HAP-1 (cell line): Measurements from ENCODE around the gene GSN.

Source experiments
- DNase-seq, 2 experiments: peaks; one replicate each; pipeline ENCODE4 v3.0.0-alpha.2; 2016 to 2020; ENCODE audit warnings: low spot score in 2 of 2
- H3K27me3 ChIP-seq: fragments of 250-450 bp; sonication (Bioruptor Pico); 2 replicates; pipeline ENCODE4 v1.5.1; 2020; ENCODE audit warnings: low read depth, mild to moderate bottlenecking, moderate library complexity
- H3K36me3 ChIP-seq: fragments of 250-450 bp; sonication (Bioruptor Pico); replicated peaks from 2 replicates; pipeline ENCODE4 v1.5.1; 2020; ENCODE audit warnings: mild to moderate bottlenecking
- H3K4me1 ChIP-seq: fragments of 250-450 bp; sonication (Bioruptor Pico); 2 replicates; pipeline ENCODE4 v1.5.1; 2020; ENCODE audit warnings: mild to moderate bottlenecking
- H3K4me3 ChIP-seq: fragments of 250-450 bp; sonication (Bioruptor Pico); 2 replicates; pipeline ENCODE4 v1.5.1; 2020; ENCODE audit warnings: mild to moderate bottlenecking, moderate library complexity
- H3K9me3 ChIP-seq: fragments of 250-450 bp; sonication (Bioruptor Pico); 2 replicates; pipeline ENCODE4 v1.5.1; 2020; ENCODE audit warnings: mild to moderate bottlenecking, moderate library complexity
- in situ Hi-C: fragments of 300-500 bp; cut with MboI; formaldehyde crosslinking; loops from 3 replicates; pipeline ENCODE4 v1.14.3; 2020; ENCODE audit warnings: low sequenced_read_pairs, inconsistent platforms, mixed read lengths

The GSN gene

DNA sequence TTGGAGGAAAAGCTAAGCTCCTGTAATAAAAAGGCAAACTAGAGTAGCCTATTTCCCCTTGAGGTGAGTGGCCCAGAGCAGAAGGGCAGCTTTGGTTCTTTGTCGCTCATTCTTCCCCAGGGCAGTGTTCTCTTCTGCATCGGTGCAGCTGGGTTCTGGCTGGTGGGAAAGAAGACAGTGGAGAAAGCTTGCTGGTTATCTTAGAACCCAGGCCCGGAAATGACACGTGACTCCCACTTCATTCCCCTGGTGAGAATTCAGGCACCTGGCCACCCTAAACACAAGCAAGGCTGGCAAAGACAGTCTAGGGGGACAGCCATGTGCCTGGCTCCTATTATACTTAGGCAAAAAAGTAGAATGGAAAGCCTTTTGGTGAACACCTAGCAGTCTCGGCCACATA, 32.5 kb upstream of the GSN start:
- Histone ChIP-seq H3K4me1 (no peaks in the 10 kb centered on the region), H3K27me3 (peaks cover 33% of the 10 kb centered on the region), H3K4me3 (no peak overlapping the region), H3K9me3 (no peaks in the 10 kb centered on the region), H3K36me3 (no peaks in the 10 kb centered on the region)
- DNase-seq: no peak
- in situ Hi-C loops: no loop called here

DNA sequence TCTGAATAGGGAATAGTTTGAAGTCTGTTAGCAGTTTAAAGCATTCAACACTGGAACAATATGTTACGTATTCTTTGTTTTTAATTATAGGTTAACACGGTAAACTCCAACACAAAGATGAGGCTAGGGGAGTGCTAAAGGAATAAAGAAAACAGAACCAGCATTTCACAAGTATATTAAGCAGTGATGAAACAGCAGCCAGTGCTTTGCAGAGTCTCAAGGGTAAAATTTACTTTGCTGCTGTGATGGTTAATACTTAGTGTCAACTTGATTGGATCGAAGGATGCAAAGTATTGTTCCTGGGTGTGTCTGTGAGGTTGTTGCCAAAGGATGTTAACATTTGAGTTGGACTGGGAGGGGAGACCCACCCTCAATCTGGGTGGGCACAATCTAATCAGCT, 30.0 kb upstream of the GSN start:
- Histone ChIP-seq H3K36me3 (no peaks in the 10 kb centered on the region), H3K4me3 (no peak overlapping the region), H3K9me3 (no peaks in the 10 kb centered on the region), H3K27me3 (peaks cover 26% of the 10 kb centered on the region), H3K4me1 (peaks cover 8% of the 10 kb centered on the region)
- in situ Hi-C loops: no loop called here
- no peak for DNase-seq

DNA sequence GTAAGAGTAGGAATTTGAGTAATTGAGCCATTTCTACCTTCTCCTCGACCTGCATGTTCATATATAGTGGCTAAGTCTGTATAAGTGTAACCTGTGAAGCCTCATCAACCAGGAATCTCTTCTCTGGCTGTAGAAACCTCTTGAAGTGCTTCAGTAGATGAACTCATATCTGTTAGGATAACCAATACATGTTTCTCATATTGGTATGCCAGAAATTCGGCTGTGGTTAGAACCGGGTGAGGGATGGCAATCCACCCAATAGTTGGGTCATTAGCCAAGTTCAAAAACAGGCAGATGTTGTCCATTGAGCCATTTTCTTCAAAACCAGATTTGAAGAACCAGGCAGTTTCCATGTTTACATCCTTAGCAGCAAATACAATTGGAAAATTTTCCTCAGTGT, 28.9 kb upstream of the GSN start:
- in situ Hi-C loops: no loop called here
- no peaks in the 10 kb centered on the region for H3K36me3 ChIP-seq
- H3K27me3 ChIP-seq: peaks cover 26% of the 10 kb centered on the region
- H3K4me1 ChIP-seq: peaks cover 8% of the 10 kb centered on the region
- peaks cover 4% of the 10 kb centered on the region; the same call in 1 of the 2 replicates for H3K9me3 ChIP-seq
- no peak overlapping the region for H3K4me3 ChIP-seq
- DNase-seq: no peak

DNA sequence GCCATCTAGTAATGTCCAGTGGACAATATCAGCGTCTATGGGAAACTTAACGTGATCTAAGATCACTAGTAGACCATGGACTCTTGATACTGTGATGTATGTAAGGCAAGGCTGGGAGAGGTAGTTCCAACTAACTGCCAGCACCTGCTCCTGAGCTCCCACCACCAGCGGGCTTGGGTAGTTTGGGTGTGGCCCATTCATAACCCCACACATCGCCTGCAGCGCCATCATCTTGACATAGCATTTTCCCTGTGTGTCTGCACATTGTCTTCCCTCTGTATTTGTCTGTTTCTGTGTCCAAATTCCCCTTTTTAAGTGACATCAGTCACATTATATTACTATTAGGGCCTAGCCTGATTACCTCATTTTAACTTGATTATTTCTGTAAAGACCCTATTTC, 28.1 kb upstream of the GSN start:
- Histone ChIP-seq H3K9me3 (peaks cover 7% of the 10 kb centered on the region), H3K36me3 (no peaks in the 10 kb centered on the region), H3K4me3 (no peak overlapping the region), H3K4me1 (peaks cover 8% of the 10 kb centered on the region), H3K27me3 (peaks cover 26% of the 10 kb centered on the region)
- no peak for DNase-seq
- in situ Hi-C loops: no loop called here

DNA sequence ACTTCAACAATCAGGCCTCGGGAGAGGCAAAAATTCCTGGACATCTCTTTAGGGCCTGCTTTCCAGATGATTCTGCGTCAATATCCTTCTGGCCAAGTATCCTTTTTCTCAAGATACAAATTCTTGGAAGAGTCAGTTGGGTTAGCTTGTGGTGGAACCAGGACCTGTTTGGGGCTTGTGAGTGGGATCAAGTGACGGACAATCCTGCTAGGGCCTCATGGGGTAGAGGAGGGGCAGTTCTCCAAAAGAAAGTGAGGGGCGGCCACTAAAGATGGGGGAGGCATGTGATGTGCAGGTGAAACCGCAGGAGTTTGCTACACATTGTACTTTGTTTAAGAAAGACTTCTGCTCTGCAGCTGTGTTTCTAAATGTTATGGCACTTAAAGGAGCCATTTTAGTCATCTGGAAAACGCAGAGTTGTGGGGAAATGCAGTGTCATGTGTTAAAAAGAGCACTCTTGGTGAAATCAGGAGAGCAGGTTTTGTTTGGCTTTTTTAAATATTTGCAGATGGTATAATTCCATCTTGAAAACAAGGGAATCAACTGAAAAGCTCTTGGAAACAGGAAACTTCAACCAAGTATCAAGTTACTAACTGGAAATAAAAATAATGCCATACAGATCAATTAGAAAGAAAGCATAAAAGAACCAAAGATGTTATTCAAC, 27.4 kb upstream of the GSN start:
- no peak overlapping the region for H3K4me3 ChIP-seq
- peaks cover 22% of the 10 kb centered on the region for H3K27me3 ChIP-seq
- DNase-seq: no peak
- in situ Hi-C loops: no loop called here
- H3K36me3 ChIP-seq: no peaks in the 10 kb centered on the region
- peaks cover 9% of the 10 kb centered on the region for H3K9me3 ChIP-seq
- H3K4me1 ChIP-seq: peaks cover 8% of the 10 kb centered on the region

DNA sequence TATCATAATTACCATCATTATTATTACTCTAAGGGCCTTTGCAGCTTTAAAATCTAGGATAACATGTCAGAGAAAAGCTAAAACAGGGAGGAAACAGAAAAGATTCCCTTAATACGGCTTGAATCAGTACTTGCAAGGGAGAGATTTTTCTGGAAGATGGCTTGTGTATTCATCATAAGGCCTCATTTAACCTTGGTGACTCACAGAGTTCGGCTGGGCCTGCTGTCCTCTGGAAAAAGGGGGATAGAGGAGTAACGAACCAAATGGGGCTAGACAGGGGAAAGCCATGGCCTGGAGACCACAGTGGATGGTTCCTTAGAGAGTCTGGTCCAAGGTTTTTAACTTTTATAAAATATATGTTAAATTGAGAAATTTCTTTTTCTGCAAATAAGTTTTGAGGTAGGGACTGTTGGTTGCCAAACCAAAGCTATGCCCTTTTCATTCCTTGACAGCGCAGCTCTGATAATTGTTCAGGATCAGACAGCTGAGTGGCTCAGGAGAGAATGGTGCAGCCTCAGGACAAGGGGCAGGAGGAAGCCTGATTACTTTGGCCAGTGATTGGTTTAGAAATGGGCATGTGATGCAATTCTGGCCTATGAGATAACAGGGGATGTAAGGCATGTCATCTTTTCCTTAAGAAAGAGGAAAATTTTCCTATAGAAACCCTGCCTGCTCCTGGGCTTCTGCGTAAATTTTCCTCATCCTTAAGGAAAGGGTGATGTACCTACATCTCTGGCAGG, 25.6 kb upstream of the GSN start:
- peaks cover 12% of the 10 kb centered on the region for H3K27me3 ChIP-seq
- DNase-seq: no peak
- H3K4me1 ChIP-seq: peaks cover 8% of the 10 kb centered on the region
- in situ Hi-C loops: no loop called here
- H3K36me3 ChIP-seq: no peaks in the 10 kb centered on the region
- no peak overlapping the region for H3K4me3 ChIP-seq
- H3K9me3 ChIP-seq: peaks cover 9% of the 10 kb centered on the region

DNA sequence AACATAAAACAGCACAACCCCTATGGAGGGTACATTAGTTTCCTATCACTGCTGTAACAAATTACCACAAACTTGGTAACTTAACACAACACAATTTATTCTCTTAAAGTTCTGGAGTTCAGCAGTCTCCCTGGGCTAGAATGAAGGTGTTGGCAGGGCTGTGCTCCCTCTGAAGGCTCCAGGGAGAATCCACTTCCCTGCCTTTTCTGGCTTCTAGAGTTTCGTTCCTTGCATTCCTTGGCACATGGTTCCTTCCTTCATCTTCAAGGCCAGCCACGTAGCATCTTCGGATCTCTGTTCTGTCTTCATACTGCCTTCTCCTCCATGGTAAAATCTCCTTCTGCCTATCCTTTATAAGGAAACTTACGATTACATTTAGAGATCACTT, 25.0 kb upstream of the GSN start:
- H3K4me3 ChIP-seq: no peak overlapping the region
- in situ Hi-C loops: no loop called here
- no peaks in the 10 kb centered on the region for H3K36me3 ChIP-seq
- no peak for DNase-seq
- peaks cover 8% of the 10 kb centered on the region for H3K4me1 ChIP-seq
- H3K9me3 ChIP-seq: peaks cover 9% of the 10 kb centered on the region
- H3K27me3 ChIP-seq: peaks cover 6% of the 10 kb centered on the region

DNA sequence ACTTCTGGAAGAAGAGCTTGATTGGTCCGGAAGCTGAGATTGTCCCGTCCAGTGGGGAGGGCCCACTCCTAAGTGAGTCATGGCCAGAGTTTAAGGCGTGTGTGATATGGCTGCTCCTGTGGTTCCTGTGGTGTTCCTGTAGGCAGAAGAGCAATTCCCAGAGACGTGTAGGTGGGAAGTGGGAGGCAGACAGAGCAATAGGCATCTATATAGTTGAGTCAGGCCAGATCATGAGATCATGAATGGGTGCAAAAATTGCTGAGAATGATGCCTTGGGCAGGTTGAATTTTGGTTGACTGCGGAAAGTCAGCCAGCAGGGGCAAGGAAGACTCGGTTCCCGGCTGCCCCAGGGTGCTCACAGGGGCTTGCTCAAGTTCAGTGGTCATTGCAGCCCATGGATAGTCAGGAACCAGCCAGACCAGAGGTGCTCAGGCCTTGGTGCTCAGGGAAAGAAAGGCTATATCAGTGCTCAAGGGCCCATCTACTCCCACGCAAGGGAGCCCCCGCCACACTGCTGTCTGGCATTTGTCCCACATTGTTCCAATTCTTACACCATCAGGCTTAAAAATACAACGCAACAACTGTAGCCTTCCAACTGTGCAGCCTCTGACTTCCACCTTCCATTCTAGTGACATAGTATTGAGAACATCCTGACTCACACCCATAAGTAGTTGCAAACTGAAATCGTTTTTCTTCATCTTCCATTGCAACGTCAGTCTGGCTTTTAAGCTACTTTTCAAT, 21.0 kb upstream of the GSN start:
- Histone ChIP-seq H3K36me3 (no peaks in the 10 kb centered on the region), H3K4me1 (no peaks in the 10 kb centered on the region), H3K4me3 (no peak overlapping the region), H3K27me3 (no peaks in the 10 kb centered on the region), H3K9me3 (peaks cover 9% of the 10 kb centered on the region)
- in situ Hi-C loops: no loop called here
- DNase-seq: no peak

DNA sequence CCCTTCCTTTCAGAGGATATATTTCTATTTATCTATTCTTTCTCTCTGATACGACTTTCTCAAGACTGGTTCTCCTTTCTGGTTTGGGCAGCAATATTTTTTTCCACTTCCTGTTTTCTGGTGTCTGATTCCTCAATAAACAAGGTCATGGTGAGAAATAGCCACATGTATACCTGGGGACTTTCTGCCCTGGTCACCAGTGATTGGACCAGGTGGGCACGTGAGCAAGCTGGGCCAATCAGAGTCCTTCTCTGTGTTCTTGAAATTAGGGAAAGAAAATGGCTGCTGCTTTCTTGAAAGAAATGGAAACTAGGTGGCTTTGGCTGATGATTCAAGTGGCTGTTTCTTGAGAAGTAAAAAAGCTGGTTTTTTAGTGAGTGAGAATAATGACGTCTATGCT, 18.4 kb upstream of the GSN start:
- H3K4me1 ChIP-seq: peaks cover 6% of the 10 kb centered on the region
- H3K27me3 ChIP-seq: no peaks in the 10 kb centered on the region
- no peak overlapping the region for H3K4me3 ChIP-seq
- DNase-seq: no peak
- in situ Hi-C loops: no loop called here
- peaks cover 2% of the 10 kb centered on the region; the same call in 1 of the 2 replicates for H3K9me3 ChIP-seq
- no peaks in the 10 kb centered on the region for H3K36me3 ChIP-seq

DNA sequence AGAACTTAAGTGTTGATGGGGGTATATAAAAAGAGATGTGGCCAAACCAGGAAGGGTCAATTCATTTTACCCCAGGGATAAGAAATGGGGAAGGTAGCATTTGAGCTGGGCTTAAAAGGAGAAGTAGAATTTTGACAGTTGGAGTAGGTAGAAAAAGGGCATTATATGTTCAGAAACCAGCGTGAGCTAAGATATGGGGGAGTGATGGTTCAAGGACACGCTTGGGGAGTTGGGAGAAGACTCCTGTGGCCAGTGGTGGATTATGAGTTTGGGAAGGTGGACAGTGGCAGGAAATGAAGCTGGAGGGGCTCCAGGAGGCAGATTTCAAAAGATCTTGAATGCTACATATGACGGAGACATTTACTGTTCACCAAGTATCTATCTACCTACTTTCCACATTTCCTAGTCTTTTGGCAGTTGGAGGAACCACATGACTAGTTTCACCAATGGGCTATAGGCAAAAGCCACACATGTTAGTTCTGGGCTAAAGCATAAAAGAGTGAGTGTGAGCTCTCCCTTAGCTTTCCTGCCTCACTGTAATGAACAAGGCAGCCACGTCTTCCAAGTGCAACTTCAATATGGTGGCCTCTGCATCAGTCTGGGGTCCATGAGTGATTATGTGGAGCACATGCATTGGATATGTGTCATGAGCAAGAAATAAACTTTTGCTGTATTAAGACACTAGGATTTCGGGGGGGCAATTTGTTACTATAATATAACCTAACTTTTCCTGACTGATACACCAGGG, 15.7 kb upstream of the GSN start:
- no peak for DNase-seq
- Histone ChIP-seq H3K9me3 (no peaks in the 10 kb centered on the region), H3K4me3 (no peak overlapping the region), H3K27me3 (no peaks in the 10 kb centered on the region), H3K4me1 (peaks cover 8% of the 10 kb centered on the region), H3K36me3 (no peaks in the 10 kb centered on the region)
- in situ Hi-C loops: no loop called here

DNA sequence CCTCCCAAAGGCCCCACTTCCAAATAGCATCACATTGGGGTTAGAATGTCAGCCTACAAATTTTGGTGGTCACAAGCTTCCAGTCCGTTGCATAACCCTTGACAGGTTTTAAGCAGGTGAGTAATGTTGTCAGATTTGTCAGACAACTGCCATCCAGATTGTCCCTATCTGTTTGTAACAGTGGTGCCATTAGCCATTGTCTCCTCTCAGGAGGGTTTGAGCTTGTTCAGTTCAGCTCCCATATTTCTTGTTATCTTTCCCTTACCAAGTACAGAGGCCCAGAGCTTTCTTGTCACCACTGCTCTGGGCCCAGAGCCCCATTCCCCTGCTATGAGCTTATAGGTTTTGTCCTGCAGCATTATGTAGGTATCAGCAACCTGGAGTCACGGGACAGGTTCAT, 14.8 kb upstream of the GSN start:
- in situ Hi-C loops: no loop called here
- no peak for DNase-seq
- H3K27me3 ChIP-seq: 0 out of 2 replicates have a peak, but pooled peaks cover 4% of the 10 kb centered on the region
- no peak overlapping the region for H3K4me3 ChIP-seq
- no peaks in the 10 kb centered on the region for H3K36me3 ChIP-seq
- peaks cover 8% of the 10 kb centered on the region for H3K4me1 ChIP-seq
- H3K9me3 ChIP-seq: no peaks in the 10 kb centered on the region

DNA sequence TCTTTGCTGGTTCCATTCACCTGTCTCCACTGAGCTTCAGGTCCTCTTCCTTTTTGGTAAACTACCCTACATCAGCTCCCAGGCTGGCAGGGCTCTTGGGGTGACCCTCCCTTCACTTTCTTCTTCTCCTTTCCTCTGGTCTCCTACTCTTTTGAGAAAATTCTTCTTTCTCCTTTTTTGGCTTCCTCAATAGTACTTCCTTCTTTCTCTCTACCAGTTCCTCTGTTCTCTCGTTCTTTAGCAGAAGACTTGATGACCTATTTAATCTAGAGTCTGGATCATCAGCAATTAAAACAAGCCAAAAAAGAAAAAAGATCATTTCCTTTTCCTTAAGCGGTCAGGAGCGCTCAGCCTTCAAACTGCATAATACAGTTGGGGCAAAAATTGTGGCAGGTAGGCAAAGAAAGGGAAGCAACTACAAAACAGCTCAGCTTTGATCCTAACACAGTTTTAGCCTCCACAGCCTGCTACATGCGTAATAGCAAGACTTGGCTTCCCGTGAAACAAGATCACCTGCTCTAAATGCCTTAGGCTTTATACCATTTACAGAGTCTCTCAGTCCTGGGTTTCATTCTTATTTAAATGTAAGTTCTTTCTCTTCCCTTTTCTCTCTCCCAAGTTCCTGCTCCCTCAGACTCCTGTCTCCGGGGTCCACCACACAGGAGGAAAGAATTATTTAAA, 14.0 kb upstream of the GSN start:
- no peaks in the 10 kb centered on the region for H3K36me3 ChIP-seq
- no peak overlapping the region for H3K4me3 ChIP-seq
- H3K27me3 ChIP-seq: 0 out of 2 replicates have a peak, but pooled peaks cover 4% of the 10 kb centered on the region
- in situ Hi-C loops: no loop called here
- no peaks in the 10 kb centered on the region for H3K9me3 ChIP-seq
- DNase-seq: peak; percentile 45 to 87
- H3K4me1 ChIP-seq: peaks cover 8% of the 10 kb centered on the region

DNA sequence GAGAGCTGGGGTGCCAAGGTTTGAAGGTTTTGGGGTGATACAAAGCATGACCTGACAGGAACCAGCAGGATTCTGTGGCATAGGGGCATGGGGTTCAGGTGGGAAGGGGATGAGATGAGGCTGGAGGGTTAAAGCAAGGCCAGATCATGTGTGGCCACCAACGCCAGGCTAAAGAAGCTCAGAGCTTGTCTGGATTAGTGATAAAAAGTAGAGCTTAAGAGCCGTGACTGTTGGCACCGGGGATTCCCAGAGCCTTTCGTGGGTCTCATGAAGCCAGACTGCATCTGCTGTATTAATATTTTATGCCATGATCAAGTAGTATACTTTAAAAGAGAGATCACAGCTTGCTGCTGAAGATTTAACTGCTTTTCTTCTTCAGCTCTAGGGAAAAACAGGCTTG, 8.5 kb upstream of the GSN start:
- H3K4me1 ChIP-seq: peaks cover 30% of the 10 kb centered on the region
- no peaks in the 10 kb centered on the region for H3K36me3 ChIP-seq
- in situ Hi-C loops: no loop called here
- H3K9me3 ChIP-seq: no peaks in the 10 kb centered on the region
- no peak overlapping the region for H3K4me3 ChIP-seq
- DNase-seq: no peak
- peaks cover 9% of the 10 kb centered on the region; the same call in 1 of the 2 replicates for H3K27me3 ChIP-seq
